NCI-H187 treated with DMSO at 0.1 percent for 48 hours (cell line): ENCODE results near the gene SELENOW.

Experiments
- DNase-seq: peaks from one replicate; lab custom pipeline; 2025; lab: John Stamatoyannopoulos, UW

Gene SELENOW

DNA sequence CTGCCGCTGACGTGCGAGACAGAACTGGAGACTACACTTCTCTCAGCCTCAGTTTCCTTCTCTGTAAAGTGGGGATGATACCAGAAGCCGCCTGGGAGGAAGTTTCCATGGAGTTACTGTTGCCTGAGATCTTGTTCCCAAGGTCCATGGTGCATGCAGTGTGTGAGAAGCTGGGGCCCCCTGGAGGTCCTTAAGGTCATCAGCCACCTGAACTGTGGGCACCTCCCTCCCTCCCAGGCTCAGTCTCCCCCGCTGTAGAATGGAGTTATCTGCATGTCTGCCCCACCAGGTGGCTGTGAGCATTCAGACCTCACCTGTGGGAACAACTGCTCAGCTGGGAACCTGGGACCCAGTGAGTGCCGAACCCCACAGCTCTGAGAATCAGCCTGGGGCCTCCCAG lies 45.9 kb downstream of the SELENOW start:
- DNase-seq: no peak

DNA sequence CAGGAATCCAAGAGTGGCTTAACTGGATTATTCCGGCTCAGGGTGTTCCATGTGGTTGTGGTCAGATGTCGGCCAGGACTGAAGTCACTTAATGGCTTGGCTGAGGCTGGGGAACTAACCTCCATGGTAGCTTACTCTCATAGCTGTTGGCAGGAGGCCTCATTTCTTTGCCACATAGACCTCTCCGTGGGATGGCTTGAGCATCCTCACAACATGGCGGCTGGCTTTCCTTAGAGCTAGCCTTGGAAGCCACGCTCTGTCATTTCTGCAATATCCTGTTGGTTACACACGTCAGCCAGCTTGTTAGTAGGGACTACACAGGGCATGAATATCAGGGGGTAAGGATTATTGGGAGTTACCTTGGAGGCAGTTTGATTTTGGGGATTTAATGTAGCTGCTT lies 48.3 kb downstream of the SELENOW start:
- no peak for DNase-seq

DNA sequence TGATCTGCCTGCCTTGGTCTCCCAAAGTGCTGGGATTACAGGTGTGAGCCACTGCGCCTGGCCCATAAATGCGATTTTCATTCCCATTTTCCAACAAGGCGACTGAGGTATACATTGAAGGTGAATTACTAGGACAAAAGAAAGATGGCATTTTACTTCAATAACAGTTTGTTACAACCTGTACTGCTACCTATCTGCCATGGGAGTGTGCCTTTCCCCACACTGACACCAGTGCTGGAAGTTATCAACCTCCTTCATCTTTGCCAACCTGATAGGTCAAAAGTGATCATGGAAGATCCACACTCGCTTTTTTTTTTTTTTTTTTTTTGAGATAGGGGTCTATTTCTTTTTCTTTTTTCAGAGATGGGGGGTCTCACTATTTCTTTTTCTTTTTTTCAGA lies 54.2 kb downstream of the SELENOW start:
- DNase-seq: no peak
